Activated CD4-positive, CD25-positive, alpha-beta regulatory T cell treated with anti-CD3 and anti-CD28 coated beads, Interleukin-2, amount 50 U/mL, for 24 hours (primary cell): ENCODE measurements around the gene ASIC4.
A peak's percentile ranks its signal among the peaks of the same experiment; 100 is the strongest.

Experiments used
- ATAC-seq, 2 donors: fragments of 150-1000 bp; cut with Tn5 transposase; one replicate each; pipeline ENCODE4 v1.10.0; 2021; ENCODE audit warnings: mild to moderate bottlenecking in 1 of 2, moderate library complexity in 1 of 2

ASIC4 gene

GRCh38 chr2:219516888-219517287 is 2.6 kb downstream of the ASIC4 start:
- ATAC-seq: no peak

GRCh38 chr2:219517954-219518778 is 3.9 kb downstream of the ASIC4 start:
- no peak for ATAC-seq

GRCh38 chr2:219519526-219519916 is 5.2 kb downstream of the ASIC4 start:
- no peak for ATAC-seq

- ATAC-seq: no peak
Measured at GRCh38 chr2:219520079-219520478, 5.8 kb downstream of the ASIC4 start.

- ATAC-seq: no peak
Measured at GRCh38 chr2:219521066-219521880, 7.0 kb downstream of the ASIC4 start.

- no peak for ATAC-seq
Measured at GRCh38 chr2:219522111-219523030, 8.1 kb downstream of the ASIC4 start.

- no peak for ATAC-seq
Measured at GRCh38 chr2:219523031-219523671, 8.9 kb downstream of the ASIC4 start.

- no peak for ATAC-seq
Measured at GRCh38 chr2:219524817-219525216, 10.5 kb downstream of the ASIC4 start.

- no peak for ATAC-seq
Measured at GRCh38 chr2:219525533-219526232, 11.4 kb downstream of the ASIC4 start.

GRCh38 chr2:219526320-219527075 is 12.2 kb downstream of the ASIC4 start:
- ATAC-seq: no peak

- no peak for ATAC-seq
Measured at GRCh38 chr2:219527076-219527394, 12.8 kb downstream of the ASIC4 start.

- no peak for ATAC-seq
Measured at GRCh38 chr2:219527472-219527871, 13.2 kb downstream of the ASIC4 start.

- ATAC-seq: peak; percentile 88 to 90
Measured at GRCh38 chr2:219530048-219530963, 16.0 kb downstream of the ASIC4 start.

GRCh38 chr2:219531639-219532377 is 17.5 kb downstream of the ASIC4 start:
- no peak for ATAC-seq

- ATAC-seq: no peak
Measured at GRCh38 chr2:219532378-219532649, 18.0 kb downstream of the ASIC4 start.

GRCh38 chr2:219533930-219534661 is 19.8 kb downstream of the ASIC4 start:
- ATAC-seq: no peak

- ATAC-seq: no peak
Measured at GRCh38 chr2:219536425-219536824, 22.1 kb downstream of the ASIC4 start.

GRCh38 chr2:219536967-219537366 is 22.7 kb downstream of the ASIC4 start:
- ATAC-seq: no peak
